Peyer's patch (tissue), 4 donors: ENCODE data around the gene CD44.

ENCODE experiments used
- CTCF ChIP-seq, 6 experiments: fragments of 450-650 bp in 4 of 6; fragments of 200-600 bp in 2 of 6; sonication (generic) in 1 of 6; IDR thresholded peaks; one replicate each; pipeline ENCODE4 v1.5.1; 2017 to 2019; ENCODE audit warnings: antibody characterized with exemption in 6 of 6, mild to moderate bottlenecking in 3 of 6, moderate library complexity in 1 of 6
- POLR2A ChIP-seq, 2 donors: fragments of 450-650 bp; IDR thresholded peaks; one replicate each; pipeline ENCODE4 v1.5.1; 2017; ENCODE audit warnings: antibody characterized with exemption in 2 of 2, mild to moderate bottlenecking in 2 of 2, moderate library complexity in 2 of 2

DNA sequence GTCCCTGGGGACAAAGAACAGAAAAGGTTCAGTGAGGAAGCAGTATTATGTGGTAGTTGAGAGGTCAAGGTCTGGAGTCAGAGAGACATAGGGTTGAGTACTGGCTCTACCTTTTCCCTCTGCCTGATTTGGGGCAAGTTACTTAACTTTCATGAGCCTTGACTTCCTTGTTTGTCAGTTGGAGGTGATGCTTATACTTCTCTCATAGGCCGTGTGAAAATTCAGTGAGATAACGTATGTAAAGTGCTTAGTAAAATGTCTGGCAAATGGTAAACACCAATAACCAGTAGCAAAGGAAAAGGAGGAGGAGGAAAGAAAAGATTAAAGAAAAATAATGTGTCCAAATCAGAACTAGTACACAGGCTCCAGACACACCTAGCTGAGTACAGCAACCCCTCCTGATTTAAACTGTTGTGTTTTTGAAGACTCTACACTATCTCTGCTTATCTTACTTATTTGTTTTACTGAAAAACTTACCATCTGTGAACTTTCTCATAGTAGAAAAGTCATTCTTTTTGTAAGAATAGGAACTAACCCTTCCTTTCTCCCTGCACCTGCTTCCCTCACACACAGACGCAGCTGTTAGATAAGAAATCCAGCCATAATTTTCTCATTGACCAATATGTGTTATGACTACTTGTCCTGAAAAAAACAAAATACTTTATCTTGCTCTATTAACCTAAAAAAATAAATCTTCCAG, 126.9 kb downstream of the CD44 start:
- TF ChIP-seq CTCF (IDR thresholded peaks at IDR 0.05) (no peak), POLR2A (IDR thresholded peaks at IDR 0.05) (no peak)
